Prostate gland (tissue), 2 donors: ENCODE measurements around the gene TPBGL. TPM values are rescaled to one million over a fixed set of nuclear protein-coding genes. Genes with fewer than 3 reads are reported as not detected.
A peak's percentile ranks its signal among the peaks of the same experiment; 100 is the strongest.

ENCODE experiments used
- DNase-seq: peaks from one replicate; pipeline ENCODE4 v3.0.0-alpha.2; 2019; ENCODE audit warnings: low spot score
- H3K27ac ChIP-seq, 2 donors: fragments of 200-600 bp; sonication (generic); 2 replicates each; pipeline ENCODE4 v1.5.1; 2017 to 2019
- H3K27me3 ChIP-seq: fragments of 200-600 bp; sonication (generic); replicated peaks from 2 replicates; pipeline ENCODE4 v1.5.1; 2019; ENCODE audit not compliant: insufficient read depth
- H3K36me3 ChIP-seq, 2 donors: fragments of 200-600 bp; sonication (generic); 1 replicate in 1 of 2; 2 replicates in 1 of 2; pipeline versions ENCODE4 v1.5.1 to v1.8.1; 2017 to 2019
- H3K4me1 ChIP-seq: fragments of 200-600 bp; sonication (generic); replicated peaks from 2 replicates; pipeline ENCODE4 v1.5.1; 2019
- H3K4me3 ChIP-seq, 2 donors: fragments of 200-600 bp; sonication (generic); 2 replicates each; pipeline ENCODE4 v1.5.1; 2017 to 2019
- H3K9me3 ChIP-seq: fragments of 200-600 bp; sonication (generic); 2 replicates; pipeline ENCODE4 v1.5.1; 2017
- POLR2A ChIP-seq: fragments of 450-650 bp; IDR thresholded peaks from one replicate; pipeline ENCODE4 v1.6.1; 2016; ENCODE audit warnings: antibody characterized with exemption, mild to moderate bottlenecking
- POLR2AphosphoS5 ChIP-seq: sonication (generic); formaldehyde crosslinking; IDR thresholded peaks from one replicate; pipeline ENCODE4 v1.6.1; 2017; ENCODE audit warnings: antibody characterized with exemption
- WGBS: methylation state at CpG from one replicate; pipeline ENCODE4 v1.1.5; 2018; 5-methylcytosine and 5-hydroxymethylcytosine counted together
- intact Hi-C: fragments of 100-400 bp; cut with DNase I; formaldehyde crosslinking; loops from one replicate; pipeline ENCODE4 v1.14.2; 2022
- total RNA-seq, 2 donors: library from RNA; depleted of rRNA; stranded (reverse); fragments of >200 nt; gene quantifications; one replicate each; pipeline ENCODE4 v1.1.0, GENCODE V29; 2016
- TF ChIP-seq, protein P1 (sequence below), 4 experiments: fragments of 200-600 bp in 2 of 4; fragments of 450-650 bp in 2 of 4; sonication (generic) in 2 of 4; IDR thresholded peaks; 1 replicate in 3 of 4; 2 replicates in 1 of 4; pipeline ENCODE4 v1.5.1; 2016 to 2019; ENCODE audit warnings: antibody characterized with exemption in 4 of 4, mild to moderate bottlenecking in 2 of 4, moderate library complexity in 2 of 4

TPBGL gene
- total RNA-seq, 2 donors from 2014 or later, result 0.68 to 8.3 TPM

DNA sequence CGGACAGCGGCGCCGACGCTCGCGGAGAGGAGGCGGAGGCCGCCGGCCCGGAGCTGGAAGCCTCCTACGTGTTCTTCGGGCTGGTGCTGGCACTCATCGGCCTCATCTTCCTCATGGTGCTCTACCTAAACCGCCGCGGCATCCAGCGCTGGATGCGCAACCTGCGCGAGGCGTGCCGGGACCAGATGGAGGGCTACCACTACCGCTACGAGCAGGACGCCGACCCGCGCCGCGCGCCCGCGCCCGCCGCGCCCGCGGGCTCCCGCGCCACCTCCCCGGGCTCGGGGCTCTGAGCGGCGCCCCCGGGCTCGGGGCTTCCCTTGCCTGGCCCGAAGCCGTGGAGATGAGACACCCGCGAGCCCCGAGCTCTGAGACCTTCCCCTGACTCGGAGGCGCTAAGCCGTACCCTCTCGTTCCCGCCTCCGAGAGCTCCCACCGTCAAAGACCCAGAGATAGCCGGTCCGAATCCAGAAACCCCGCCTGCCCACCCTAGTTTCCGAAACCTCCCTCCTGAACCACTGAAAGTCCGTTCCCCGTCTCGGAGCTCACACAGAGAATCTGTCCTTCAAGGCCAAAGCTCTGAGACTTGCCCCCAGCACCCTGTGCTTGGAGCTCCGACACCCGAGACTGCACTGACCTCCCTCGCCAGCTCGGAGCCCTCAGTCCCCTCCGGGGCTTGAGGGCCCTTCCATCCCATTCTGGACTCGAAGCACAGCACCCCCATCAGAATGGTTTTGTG is 1.5 kb downstream of the TPBGL start:
- Histone ChIP-seq H3K27ac (no peak overlapping the region), H3K36me3 (no peaks in the 10 kb centered on the region), H3K4me1 (peaks cover 4% of the 10 kb centered on the region), H3K9me3 (no peaks in the 10 kb centered on the region), H3K4me3 (peak overlapping the region; percentile 27 to 41), H3K27me3 (peaks cover 2% of the 10 kb centered on the region)
- TF ChIP-seq, protein P1, sequence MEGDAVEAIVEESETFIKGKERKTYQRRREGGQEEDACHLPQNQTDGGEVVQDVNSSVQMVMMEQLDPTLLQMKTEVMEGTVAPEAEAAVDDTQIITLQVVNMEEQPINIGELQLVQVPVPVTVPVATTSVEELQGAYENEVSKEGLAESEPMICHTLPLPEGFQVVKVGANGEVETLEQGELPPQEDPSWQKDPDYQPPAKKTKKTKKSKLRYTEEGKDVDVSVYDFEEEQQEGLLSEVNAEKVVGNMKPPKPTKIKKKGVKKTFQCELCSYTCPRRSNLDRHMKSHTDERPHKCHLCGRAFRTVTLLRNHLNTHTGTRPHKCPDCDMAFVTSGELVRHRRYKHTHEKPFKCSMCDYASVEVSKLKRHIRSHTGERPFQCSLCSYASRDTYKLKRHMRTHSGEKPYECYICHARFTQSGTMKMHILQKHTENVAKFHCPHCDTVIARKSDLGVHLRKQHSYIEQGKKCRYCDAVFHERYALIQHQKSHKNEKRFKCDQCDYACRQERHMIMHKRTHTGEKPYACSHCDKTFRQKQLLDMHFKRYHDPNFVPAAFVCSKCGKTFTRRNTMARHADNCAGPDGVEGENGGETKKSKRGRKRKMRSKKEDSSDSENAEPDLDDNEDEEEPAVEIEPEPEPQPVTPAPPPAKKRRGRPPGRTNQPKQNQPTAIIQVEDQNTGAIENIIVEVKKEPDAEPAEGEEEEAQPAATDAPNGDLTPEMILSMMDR (IDR thresholded peaks at IDR 0.05), result no peak
- TF ChIP-seq POLR2AphosphoS5 (no peak), POLR2A (no peak)
- intact Hi-C loops, result no loop called here
- 6% methylated on average over 56 of the region's 72 CpGs for WGBS
- DNase-seq, result no peak

DNA sequence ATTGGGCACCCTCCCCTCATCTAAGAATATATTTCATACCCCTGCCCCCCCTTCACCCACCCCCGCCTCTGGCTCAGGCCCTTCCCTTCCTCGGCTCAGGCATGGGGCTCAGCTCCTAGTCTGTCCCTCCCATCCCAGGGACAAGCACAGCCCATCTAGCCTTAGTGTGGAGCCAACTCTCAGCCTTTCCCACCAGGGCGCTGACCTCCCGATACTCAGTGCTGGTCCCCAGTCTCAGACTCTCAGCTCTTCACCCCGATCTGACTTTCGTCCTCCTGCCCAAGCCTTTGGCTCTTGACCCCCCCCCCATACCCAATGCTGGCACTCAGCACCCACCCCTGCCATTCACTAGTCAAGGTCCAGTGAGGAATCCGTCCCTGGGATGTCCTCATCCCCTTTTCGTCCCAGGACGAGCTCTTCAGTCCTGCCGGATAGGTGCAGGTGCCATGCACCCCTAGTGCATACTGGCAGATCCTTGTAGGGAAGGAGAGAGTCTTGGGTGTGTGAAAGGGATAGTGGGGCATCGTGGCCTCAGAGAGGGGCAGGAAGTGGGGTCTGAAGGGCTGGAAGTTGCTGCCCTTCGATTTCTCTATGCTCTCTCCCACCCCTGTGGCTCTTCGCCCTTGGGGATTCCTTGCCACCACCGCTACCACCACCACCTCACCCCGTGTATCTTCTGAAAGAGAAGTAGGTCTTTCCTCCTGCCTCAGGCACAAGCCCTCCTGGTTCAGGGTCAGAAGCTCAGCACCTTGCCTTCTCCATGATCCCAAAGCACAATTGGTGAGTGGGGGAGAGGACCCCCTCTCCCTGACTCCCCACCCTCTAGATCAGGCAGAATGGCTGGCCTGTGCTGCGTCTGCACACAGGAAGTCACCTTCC is 2.4 kb downstream of the TPBGL start:
- no peak for DNase-seq
- H3K4me3 ChIP-seq, result no peak overlapping the region
- peaks cover 2% of the 10 kb centered on the region for H3K27me3 ChIP-seq
- no peaks in the 10 kb centered on the region for H3K36me3 ChIP-seq
- WGBS, result 83% methylated on average over 16 of the region's 16 CpGs
- intact Hi-C loops, result no loop called here
- no peak overlapping the region for H3K27ac ChIP-seq
- TF ChIP-seq POLR2AphosphoS5 (no peak), POLR2A (no peak)
- TF ChIP-seq, protein P1 (IDR thresholded peaks at IDR 0.05), result no peak
- H3K4me1 ChIP-seq, result peaks cover 4% of the 10 kb centered on the region
- H3K9me3 ChIP-seq, result no peaks in the 10 kb centered on the region

DNA sequence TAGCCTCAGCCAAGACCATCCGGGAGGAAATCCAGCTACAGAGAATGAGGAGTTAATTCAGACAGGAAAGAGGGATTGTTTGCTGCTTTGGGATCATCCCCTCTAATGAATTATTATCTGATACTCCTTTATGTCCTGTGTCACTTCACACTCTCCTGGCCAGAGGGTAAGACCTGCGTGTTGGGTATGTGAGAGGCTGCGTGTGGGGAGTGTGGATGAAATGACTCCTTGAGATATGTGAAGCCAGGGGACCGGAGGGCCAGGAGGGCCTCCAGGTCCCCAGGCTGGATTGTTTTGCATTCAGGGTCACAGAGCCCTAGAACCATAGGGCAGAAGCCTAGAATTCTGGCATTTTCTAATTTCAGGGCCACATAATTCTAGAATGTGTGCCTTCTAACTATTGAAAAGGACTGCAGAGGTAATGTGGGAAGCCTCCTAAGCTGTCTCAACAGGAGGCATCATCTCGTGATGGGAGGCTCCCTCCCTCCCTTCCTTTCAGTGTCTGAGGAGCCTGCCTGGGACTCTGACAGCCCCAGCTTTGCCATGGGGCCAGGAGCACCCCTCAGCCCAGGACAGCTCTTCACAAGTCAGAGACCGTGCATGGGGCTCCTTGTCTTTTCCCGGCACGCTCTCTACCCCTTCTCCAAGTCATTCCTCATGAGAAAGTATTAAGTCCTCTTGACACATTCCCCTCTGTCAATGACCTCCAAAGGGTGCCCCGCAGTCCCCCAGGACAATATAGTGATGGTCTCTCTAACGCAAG is 3.7 kb downstream of the TPBGL start:
- Histone ChIP-seq H3K4me1 (peaks cover 4% of the 10 kb centered on the region), H3K27ac (no peak overlapping the region), H3K27me3 (peaks cover 2% of the 10 kb centered on the region), H3K9me3 (no peaks in the 10 kb centered on the region), H3K36me3 (no peaks in the 10 kb centered on the region), H3K4me3 (no peak overlapping the region)
- 78% methylated on average over 10 of the region's 10 CpGs for whole genome bisulfite sequencing
- intact Hi-C loops, result no loop called here
- TF ChIP-seq POLR2A, result no peak
- no peak for TF ChIP-seq POLR2AphosphoS5
- TF ChIP-seq, protein P1 (IDR thresholded peaks at IDR 0.05), result no peak
- no peak for DNase-seq

DNA sequence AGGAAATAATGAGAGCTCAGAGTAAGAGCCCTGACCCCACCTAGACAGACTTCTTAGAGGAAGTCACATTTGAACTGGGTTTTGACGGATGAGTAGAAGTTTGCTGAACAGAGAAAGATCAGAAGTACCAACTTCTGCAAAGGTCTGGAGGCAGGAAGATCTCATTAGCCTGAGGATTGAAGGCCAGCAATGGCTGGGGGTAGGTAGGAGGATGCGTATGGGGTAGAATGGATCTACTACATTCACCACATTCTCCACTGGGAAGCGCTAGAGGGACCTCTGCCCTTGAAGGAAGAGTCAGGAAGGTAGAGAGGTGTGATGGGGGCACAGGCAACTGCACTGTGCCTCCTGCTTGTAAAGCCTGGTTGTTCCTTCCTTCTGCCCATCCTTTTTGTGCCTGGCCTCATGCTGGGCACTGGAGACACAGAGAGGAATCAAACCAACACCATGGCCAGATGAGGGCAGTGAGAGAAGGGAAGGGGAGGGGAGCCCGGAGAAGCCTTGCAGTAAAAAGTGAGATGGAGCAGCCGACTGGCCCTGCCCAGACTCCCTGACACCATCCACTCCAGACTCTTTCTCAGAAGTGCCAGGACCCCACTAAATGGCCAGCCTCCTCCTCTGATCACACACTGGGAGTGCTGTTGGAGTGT is 4.9 kb downstream of the TPBGL start:
- peaks cover 2% of the 10 kb centered on the region for H3K27me3 ChIP-seq
- peaks cover 3% of the 10 kb centered on the region for H3K4me1 ChIP-seq
- H3K27ac ChIP-seq, result no peak overlapping the region
- no peaks in the 10 kb centered on the region for H3K36me3 ChIP-seq
- no peaks in the 10 kb centered on the region for H3K9me3 ChIP-seq
- no peak for TF ChIP-seq POLR2A
- TF ChIP-seq POLR2AphosphoS5, result no peak
- TF ChIP-seq, protein P1 (IDR thresholded peaks at IDR 0.05), result no peak
- WGBS, result 73% methylated on average over 5 of the region's 5 CpGs
- no peak overlapping the region for H3K4me3 ChIP-seq
- intact Hi-C loops, result loop anchor here (2.0 to 5.0 kb wide), 2 partner anchors 221 to 313 kb away; no protein-coding TSS in a partner anchor
- no peak for DNase-seq
